Stimulated activated CD8-positive, alpha-beta memory T cell treated with anti-CD3 and anti-CD28 coated beads, Interleukin-4, amount 100 ng/mL, for 4 hours (primary cell): ENCODE results near the gene MDC1.
"Not testable (repeated sequence)": the region's sequence is repeated elsewhere in the genome, so short reads cannot be mapped to it uniquely, and the experiment has no call there.

Experiments used
- DNase-seq, 2 donors: peaks; one replicate each; pipeline ENCODE4 v3.0.0-alpha.2; 2020; ENCODE audit warnings: low read depth in 2 of 2, low spot score in 1 of 2

Gene MDC1

GRCh38 chr6:30717129-30717844 is at the start of gene MDC1:
TSS of gene MDC1 (minus strand) at chr6:30717281. CDS start at chr6:30715175, 2,106 bp downstream.
- peak; percentile 97 to 98 for DNase-seq

GRCh38 chr6:30766461-30767157 is 49.5 kb upstream of the MDC1 start:
- no peak for DNase-seq

- not testable (repeated sequence) for DNase-seq
Observed at GRCh38 chr6:30765495-30765894, 48.4 kb upstream of the MDC1 start.

GRCh38 chr6:30764490-30765043 is 47.5 kb upstream of the MDC1 start:
- not testable (repeated sequence) for DNase-seq

- no peak for DNase-seq
Observed at GRCh38 chr6:30763618-30764489, 46.8 kb upstream of the MDC1 start.

GRCh38 chr6:30763155-30763617 is 46.1 kb upstream of the MDC1 start:
- no peak for DNase-seq

- DNase-seq, result no peak
Observed at GRCh38 chr6:30761791-30762429, 44.8 kb upstream of the MDC1 start.

- no peak for DNase-seq
Observed at GRCh38 chr6:30760549-30760948, 43.5 kb upstream of the MDC1 start.

GRCh38 chr6:30759575-30760239 is 42.6 kb upstream of the MDC1 start:
- DNase-seq, result no peak

- no peak for DNase-seq
Observed at GRCh38 chr6:30757261-30757904, 40.3 kb upstream of the MDC1 start.

- DNase-seq, result not testable (repeated sequence)
Observed at GRCh38 chr6:30756405-30757003, 39.4 kb upstream of the MDC1 start.

GRCh38 chr6:30754631-30755030 is 37.5 kb upstream of the MDC1 start:
- DNase-seq, result no peak

GRCh38 chr6:30752157-30752927 is 35.3 kb upstream of the MDC1 start:
- DNase-seq, result no peak

- DNase-seq, result no peak
Observed at GRCh38 chr6:30750379-30750668, 33.2 kb upstream of the MDC1 start.

- DNase-seq, result no peak
Observed at GRCh38 chr6:30749554-30750378, 32.7 kb upstream of the MDC1 start.

GRCh38 chr6:30748851-30749540 is 31.9 kb upstream of the MDC1 start:
- DNase-seq, result no peak
